Left ventricle myocardium inferior (tissue), 1 donor: Measurements from ENCODE around the gene EIF5. TPM values are rescaled to one million over a fixed set of nuclear protein-coding genes. Genes with fewer than 3 reads are reported as not detected.

Experiments used
- DNase-seq: peaks from one replicate; pipeline ENCODE4 v3.0.0-alpha.2; 2020
- H3K27ac ChIP-seq: fragments of 200-600 bp; replicated peaks from 2 replicates; pipeline ENCODE4 v1.8.0; 2021
- H3K27me3 ChIP-seq: fragments of 200-600 bp; 2 replicates; pipeline ENCODE4 v1.8.0; 2021; ENCODE audit warnings: low read depth
- H3K36me3 ChIP-seq: fragments of 200-600 bp; 2 replicates; pipeline ENCODE4 v1.8.0; 2021
- H3K4me1 ChIP-seq: fragments of 200-600 bp; 2 replicates; pipeline ENCODE4 v1.8.0; 2021
- H3K4me3 ChIP-seq: fragments of 200-600 bp; 2 replicates; pipeline ENCODE4 v1.8.0; 2021; ENCODE audit warnings: mild to moderate bottlenecking, moderate library complexity
- H3K9me3 ChIP-seq: fragments of 200-600 bp; replicated peaks from 2 replicates; pipeline ENCODE4 v1.8.0; 2021
- intact Hi-C: fragments of 100-400 bp; cut with micrococcal nuclease; formaldehyde crosslinking; loops from one replicate; pipeline ENCODE4 v1.11.0; 2022
- long read RNA-seq: library from polyadenylated mRNA; unstranded; transcript quantifications from one replicate; pipeline ENCODE4 v2.0.0, GENCODE V29; 2021
- total RNA-seq: library from RNA; stranded (reverse); fragmentation: NEBNext Ultra II Directional; extraction: Animal tissue kit (Norgen Biotek cat#: 25700); gene quantifications from one replicate; pipeline ENCODE4 v1.2.1, GENCODE V29; 2021
- TF ChIP-seq, protein P1 (sequence below): fragments of 200-600 bp; IDR thresholded peaks from 2 replicates; pipeline ENCODE4 v1.8.0; 2021; ENCODE audit warnings: antibody characterized with exemption, mild to moderate bottlenecking, borderline replicate concordance
- donor health status: DM: no; HTN: yes; CAD: no; lungs with severe emphysema.

EIF5 gene
- 260 TPM for total RNA-seq
- long read RNA-seq, full-length matches to known transcripts: 437 of 569 reads
- long read RNA-seq, partial matches to known transcripts: 71 of 569 reads
- long read RNA-seq, other reads (novel, unspliced or antisense): 61 of 569 reads

- H3K36me3 ChIP-seq: peaks cover 39% of the 10 kb centered on the region
- peak; percentile 99 for DNase-seq
- H3K27me3 ChIP-seq: no peaks in the 10 kb centered on the region
- H3K9me3 ChIP-seq: no peaks in the 10 kb centered on the region
- intact Hi-C loops: no loop called here
- H3K4me3 ChIP-seq: peak within 1 kb of the TSS; percentile 98
- TF ChIP-seq, protein P1, sequence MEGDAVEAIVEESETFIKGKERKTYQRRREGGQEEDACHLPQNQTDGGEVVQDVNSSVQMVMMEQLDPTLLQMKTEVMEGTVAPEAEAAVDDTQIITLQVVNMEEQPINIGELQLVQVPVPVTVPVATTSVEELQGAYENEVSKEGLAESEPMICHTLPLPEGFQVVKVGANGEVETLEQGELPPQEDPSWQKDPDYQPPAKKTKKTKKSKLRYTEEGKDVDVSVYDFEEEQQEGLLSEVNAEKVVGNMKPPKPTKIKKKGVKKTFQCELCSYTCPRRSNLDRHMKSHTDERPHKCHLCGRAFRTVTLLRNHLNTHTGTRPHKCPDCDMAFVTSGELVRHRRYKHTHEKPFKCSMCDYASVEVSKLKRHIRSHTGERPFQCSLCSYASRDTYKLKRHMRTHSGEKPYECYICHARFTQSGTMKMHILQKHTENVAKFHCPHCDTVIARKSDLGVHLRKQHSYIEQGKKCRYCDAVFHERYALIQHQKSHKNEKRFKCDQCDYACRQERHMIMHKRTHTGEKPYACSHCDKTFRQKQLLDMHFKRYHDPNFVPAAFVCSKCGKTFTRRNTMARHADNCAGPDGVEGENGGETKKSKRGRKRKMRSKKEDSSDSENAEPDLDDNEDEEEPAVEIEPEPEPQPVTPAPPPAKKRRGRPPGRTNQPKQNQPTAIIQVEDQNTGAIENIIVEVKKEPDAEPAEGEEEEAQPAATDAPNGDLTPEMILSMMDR: peak; percentile 53
- peak within 1 kb of the TSS; percentile 100 for H3K27ac ChIP-seq
- H3K4me1 ChIP-seq: peaks cover 63% of the 10 kb centered on the region
Observed at GRCh38 chr14:103333754-103334643, at the start of gene EIF5. Gene EIF5, plus strand, starts transcription at chr14:103334237. Its CDS starts 1,624 bp downstream, at chr14:103335861.

- DNase-seq: no peak
- intact Hi-C loops: loop anchor here (5.0 kb wide), 1 partner anchor 98 kb away; no protein-coding TSS in a partner anchor
- Histone ChIP-seq H3K4me1 (peaks cover 11% of the 10 kb centered on the region), H3K36me3 (no peaks in the 10 kb centered on the region), H3K4me3 (no peak overlapping the region), H3K27ac (no peak overlapping the region), H3K9me3 (no peaks in the 10 kb centered on the region), H3K27me3 (peaks cover 93% of the 10 kb centered on the region)
- TF ChIP-seq, protein P1: no peak
Observed at GRCh38 chr14:103284574-103285467, 49.2 kb upstream of the EIF5 start.

DNA sequence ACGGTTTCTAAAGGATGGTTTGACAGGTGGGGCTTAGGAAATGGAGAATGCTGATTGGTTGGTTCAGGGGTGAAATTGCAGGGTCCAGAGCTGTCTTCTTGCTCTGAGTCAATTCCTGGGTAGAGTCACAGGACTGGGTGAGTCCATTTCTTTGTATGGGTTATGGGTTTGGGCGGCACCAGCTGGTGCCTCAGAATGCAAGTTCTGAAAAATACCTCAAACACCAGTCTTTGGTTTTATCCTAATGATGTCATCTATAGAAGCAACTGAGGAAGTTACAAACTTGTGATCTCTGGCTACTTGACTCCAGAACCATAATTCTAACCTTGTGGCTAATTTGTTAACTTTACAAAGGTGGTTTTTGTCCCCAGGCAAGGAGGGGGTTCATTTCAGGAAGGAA, 47.6 kb upstream of the EIF5 start:
- DNase-seq: no peak
- TF ChIP-seq, protein P1: no peak
- intact Hi-C loops: no loop called here
- no peaks in the 10 kb centered on the region for H3K36me3 ChIP-seq
- H3K9me3 ChIP-seq: no peaks in the 10 kb centered on the region
- H3K27me3 ChIP-seq: peaks cover 92% of the 10 kb centered on the region
- H3K4me3 ChIP-seq: no peak overlapping the region
- no peaks in the 10 kb centered on the region for H3K4me1 ChIP-seq
- no peak overlapping the region for H3K27ac ChIP-seq

GRCh38 chr14:103286968-103287850, 46.8 kb upstream of the EIF5 start:
- Histone ChIP-seq H3K36me3 (no peaks in the 10 kb centered on the region), H3K27me3 (peaks cover 92% of the 10 kb centered on the region), H3K9me3 (no peaks in the 10 kb centered on the region), H3K4me3 (no peak overlapping the region), H3K27ac (no peak overlapping the region), H3K4me1 (no peaks in the 10 kb centered on the region)
- intact Hi-C loops: no loop called here
- no peak for DNase-seq
- TF ChIP-seq, protein P1: no peak
